NAMALWA (cell line): ENCODE results near the gene LCE1B.

Experiments used
- DNase-seq: peaks from one replicate; pipeline ENCODE4 v3.0.0-alpha.2; 2015; ENCODE audit warnings: low spot score

The LCE1B gene

DNA sequence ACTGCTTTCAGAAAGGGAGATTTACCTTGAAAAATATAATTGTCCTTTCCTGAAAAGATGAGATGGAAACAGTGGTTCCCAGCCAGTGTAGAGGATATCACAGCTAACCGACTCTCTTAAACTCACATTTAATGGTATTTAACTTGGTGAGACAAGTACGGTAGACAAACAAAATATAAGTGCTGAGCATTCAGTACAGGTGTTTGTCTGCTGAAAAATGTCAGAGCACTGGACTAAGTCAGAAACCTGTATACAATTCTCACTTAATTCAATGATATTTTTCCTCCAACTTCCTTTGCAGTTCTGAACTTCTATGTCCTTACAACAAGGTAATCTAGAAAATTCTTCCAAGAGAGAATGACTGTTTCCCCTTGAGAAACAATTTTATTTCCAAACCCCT lies at the start of gene LCE1B:
LCE1B (plus strand) TSS at position 301 of the 400 bp plus-strand sequence. CDS start 476 bp downstream, outside the sequence.
- no peak for DNase-seq

GRCh38 chr1:152768847-152769533 lies 42.8 kb upstream of the LCE1B start:
- no peak for DNase-seq

GRCh38 chr1:152770411-152770810 lies 41.4 kb upstream of the LCE1B start:
- DNase-seq, result no peak

DNA sequence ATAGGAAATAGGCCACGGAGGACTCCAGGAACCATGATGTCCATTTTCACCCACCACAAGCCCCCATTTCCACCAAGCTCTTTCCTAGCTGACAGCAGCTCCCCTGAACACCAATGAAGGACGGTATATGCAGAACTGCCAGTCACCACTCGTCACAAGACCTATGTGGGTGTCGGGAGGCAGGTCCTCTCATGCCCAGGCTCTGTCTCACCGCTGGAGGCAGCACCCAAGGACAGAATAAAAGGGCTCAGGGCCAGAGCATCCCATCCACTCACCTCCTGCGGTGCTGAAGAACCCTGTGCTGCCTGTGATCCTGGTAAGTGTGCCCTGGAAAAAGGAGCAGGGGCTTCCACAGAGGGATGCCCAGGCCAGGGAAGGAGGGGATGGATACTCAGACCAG lies 36.9 kb upstream of the LCE1B start, which contains the start of gene LCE1F:
LCE1F (plus strand) TSS at position 266 of the 400 bp plus-strand sequence. CDS start 1,232 bp downstream, outside the sequence.
- peak; percentile 22 for DNase-seq

- DNase-seq, result no peak
Measured at GRCh38 chr1:152776361-152776760, 35.4 kb upstream of the LCE1B start.

GRCh38 chr1:152777510-152778137 lies 34.1 kb upstream of the LCE1B start:
- DNase-seq, result peak; percentile 51

- DNase-seq, result no peak
Measured at GRCh38 chr1:152783095-152783494, 28.7 kb upstream of the LCE1B start.

DNA sequence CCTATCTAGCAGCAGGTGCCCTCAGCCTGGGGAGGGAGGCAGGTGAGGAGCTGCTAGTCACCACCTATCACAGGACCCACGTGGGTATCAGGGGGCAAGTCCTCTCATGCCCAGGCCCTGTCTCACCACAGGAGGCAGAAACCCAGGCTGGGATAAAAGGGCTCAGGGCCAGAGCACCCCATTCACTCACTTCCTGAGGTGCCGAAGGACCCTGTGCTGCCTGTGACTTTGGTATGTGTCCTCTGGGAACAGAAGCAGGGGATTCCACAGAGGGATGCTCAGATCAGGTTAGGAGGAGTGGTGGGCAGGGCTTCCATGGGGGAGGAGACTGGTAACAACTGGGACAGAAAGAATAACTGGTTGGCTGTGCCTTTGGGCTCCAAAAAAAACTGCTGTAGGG lies 25.7 kb upstream of the LCE1B start, which contains the start of gene LCE1E:
LCE1E (plus strand) TSS at position 181 of the 400 bp plus-strand sequence. CDS start 1,043 bp downstream, outside the sequence.
- no peak for DNase-seq

DNA sequence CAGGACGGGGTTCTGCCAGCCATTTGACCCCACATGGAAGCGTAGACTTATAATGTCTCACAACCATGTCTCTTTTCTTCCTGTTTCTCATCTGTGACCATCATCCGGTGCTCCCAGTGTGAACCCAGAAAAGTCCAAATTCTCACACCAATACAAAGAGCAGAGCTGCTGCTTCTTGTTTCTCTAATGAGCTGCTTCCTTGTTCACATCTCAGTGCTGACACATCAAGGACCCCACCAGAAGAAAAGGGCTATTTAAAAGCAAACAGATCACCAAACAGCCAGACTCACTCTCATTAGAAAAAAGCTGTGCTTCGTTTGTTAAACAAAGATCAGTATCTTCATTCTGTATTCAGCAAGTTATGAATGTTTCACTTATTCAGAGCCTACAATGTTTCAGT lies 16.1 kb upstream of the LCE1B start:
- DNase-seq, result no peak

- DNase-seq, result no peak
Measured at GRCh38 chr1:152796421-152796820, 15.3 kb upstream of the LCE1B start, which contains the start of gene LCE1D. Gene LCE1D, plus strand, starts transcription at chr1:152796721. Its CDS starts 1,074 bp downstream, at chr1:152797795.

DNA sequence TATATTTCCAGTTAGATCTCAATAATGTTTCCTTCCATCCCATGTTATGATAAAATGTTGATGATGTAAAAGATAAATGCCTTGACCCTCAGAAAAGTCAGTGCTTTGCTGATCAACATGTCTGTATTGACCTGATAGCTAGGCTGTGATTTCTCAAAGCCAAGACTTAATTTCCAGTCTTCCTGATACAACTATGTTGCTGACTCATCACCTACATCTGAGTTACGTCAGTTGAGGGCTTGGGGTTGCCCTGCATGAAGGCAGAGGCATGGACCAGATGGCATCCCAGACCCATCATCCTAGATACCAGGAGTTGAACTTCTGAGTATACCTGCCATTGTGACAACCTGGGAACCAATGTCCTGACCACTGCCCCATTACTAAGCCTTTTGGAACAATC lies 10.4 kb upstream of the LCE1B start:
- DNase-seq, result no peak

DNA sequence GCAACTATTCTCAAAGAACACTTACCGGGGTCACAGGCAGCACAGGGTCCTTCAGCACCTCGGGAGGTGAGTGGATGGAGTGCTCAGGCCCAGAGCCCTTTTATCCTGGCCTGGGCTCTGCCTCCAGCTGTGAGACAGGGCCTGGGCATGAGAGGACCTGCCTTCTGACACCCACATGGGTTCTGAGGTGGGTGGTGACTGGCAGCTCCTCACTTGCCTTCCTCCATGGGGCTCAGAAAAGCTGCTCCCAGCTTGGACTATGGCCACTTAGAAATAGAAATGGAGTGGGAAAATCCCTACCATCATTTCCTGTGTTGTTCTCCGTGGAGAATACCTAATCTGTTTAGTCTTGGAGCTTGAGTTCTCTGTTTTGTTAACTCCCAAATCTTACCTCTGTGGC lies 5.2 kb upstream of the LCE1B start, which contains the start of gene LCE1C:
LCE1C (minus strand) TSS at position 76 of the 400 bp plus-strand sequence. CDS start 1,173 bp downstream, outside the sequence.
- DNase-seq, result no peak

GRCh38 chr1:152811050-152811449 lies 721 bp upstream of the LCE1B start:
- DNase-seq, result no peak

GRCh38 chr1:152817309-152817708 lies 5.5 kb downstream of the LCE1B start:
- no peak for DNase-seq

DNA sequence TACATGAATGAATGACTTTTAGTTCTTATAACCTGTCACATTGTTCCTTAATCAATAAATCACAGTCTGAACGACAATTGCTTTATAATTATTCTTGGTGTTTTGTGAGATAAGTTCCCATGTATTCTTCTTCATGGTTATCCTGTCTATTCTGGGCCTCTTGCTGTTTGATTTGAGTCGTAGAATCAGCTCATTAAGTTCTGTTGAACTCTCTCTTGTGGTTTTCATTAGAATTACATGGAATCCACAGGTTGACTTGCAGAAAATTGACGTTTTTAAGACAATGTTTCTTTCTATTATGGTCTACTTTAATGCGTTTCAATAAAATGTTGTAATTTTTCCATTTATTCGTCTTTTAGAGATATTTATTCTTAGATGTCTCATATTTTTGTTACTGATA lies 11.5 kb downstream of the LCE1B start:
- peak; percentile 70 for DNase-seq

GRCh38 chr1:152824964-152825363 lies 13.2 kb downstream of the LCE1B start:
- no peak for DNase-seq

DNA sequence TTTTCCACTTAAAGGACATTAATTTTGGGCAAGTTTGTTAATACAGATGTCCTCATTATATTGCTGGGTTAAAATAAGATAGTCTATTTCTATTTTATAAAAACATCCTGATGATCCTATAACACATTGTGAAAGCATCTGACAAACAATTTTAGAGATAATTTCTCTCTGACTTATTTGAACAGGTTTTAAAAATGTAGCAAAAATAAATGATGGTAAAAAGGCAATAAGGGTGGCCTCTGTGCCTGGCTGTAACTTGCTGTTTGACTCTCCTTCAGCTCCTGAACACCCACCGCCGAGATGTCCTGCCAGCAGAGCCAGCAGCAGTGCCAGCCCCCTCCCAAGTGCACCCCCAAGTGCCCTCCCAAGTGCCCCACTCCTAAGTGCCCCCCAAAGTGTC lies 15.4 kb downstream of the LCE1B start, which contains the start of gene LCE1A:
LCE1A (plus strand) TSS at position 301 of the 400 bp plus-strand sequence; CDS start at position 301, 0 bp downstream.
- DNase-seq, result no peak

- DNase-seq, result no peak
Measured at GRCh38 chr1:152836870-152837269, 25.1 kb downstream of the LCE1B start.

DNA sequence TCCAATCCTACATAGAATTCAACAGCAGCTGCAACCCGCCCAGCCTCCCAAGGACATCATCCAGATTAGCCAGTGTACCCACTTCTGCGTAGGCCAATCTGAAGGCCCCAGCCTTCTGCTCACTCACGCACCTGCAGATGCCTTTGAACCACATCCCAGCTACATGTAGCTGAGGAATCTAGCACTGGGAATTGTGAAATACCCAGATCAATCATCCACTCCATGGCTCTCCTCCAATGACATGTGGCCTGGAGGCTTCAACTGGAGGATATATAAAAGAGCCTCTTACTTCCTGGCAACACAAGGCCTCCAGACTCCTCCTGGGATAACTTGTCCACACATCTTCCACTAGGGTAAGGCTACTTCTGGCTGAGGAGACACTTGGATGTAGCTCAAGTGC lies 30.8 kb downstream of the LCE1B start, which contains the start of gene LCE6A:
LCE6A (plus strand) TSS at position 301 of the 400 bp plus-strand sequence. CDS start 665 bp downstream, outside the sequence.
- DNase-seq, result no peak

DNA sequence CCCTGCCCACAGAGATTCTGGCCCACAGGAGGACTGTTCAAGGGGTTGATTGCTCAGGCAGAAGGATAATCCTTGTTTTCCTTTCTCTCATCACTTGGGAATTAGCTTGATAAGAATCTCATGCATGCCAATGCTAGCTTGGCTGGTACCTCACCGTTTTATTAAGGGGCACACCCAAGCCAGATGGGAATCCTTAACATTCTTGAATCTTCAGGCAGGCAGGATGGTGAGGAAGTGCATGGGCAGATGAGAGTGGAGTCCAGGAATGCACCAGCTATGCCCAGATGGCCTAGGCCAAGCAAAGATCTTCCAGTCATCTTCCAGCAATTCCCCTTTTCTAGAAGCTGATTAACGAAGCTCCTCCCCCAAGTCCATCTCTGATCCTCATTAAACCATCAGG lies 43.9 kb downstream of the LCE1B start:
- DNase-seq, result no peak

GRCh38 chr1:152858062-152858461 lies 46.3 kb downstream of the LCE1B start:
- DNase-seq, result no peak

DNA sequence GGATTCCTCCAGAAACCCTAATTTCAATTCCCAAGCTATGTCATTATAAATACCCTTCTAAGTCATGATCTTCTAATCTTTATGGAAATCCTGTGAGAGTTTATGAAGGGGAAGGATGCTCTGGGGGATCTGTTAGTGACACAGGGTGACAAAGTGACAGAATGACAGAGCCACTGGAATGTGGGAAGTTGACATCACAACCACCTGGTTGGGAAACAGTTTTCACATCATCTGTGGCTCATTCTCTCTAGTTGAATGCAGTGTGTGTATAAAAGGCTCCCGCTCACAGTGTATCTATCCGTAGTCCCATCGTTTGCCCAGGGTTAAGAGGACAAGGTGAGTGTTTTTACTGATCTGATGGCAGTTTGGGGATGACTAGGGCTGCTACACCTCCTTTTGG lies 47.9 kb downstream of the LCE1B start, which contains the start of gene LCE7A:
LCE7A (plus strand) TSS at position 301 of the 400 bp plus-strand sequence. CDS start 702 bp downstream, outside the sequence.
- DNase-seq, result no peak

- no peak for DNase-seq
Measured at GRCh38 chr1:152860129-152860528, 48.4 kb downstream of the LCE1B start.
